Measurements from ENCODE around the gene CSN2. TPM values are rescaled to one million over a fixed set of nuclear protein-coding genes. Genes with fewer than 3 reads are reported as not detected.
"Not testable (repeated sequence)": the region's sequence is repeated elsewhere in the genome, so short reads cannot be mapped to it uniquely, and the experiment has no call there.

CSN2 gene
- total and polyA plus RNA-seq, 5 donors from 2014 or later = not detected

GRCh38 chr4:69934150-69934549 lies 31.4 kb downstream of the CSN2 start:
- Mint-ChIP-seq H3K27ac (no peak overlapping the region), H3K4me3 (no peak overlapping the region), H3K36me3 (no peaks in the 10 kb centered on the region)

GRCh38 chr4:69930768-69931167 lies 34.8 kb downstream of the CSN2 start, which contains the start of gene CSN1S1:
Gene CSN1S1, plus strand, starts transcription at chr4:69931068. Its CDS starts 1,488 bp downstream, at chr4:69932556.
- Histone ChIP-seq H3K4me3 (ENCODE audit: low read depth, low read length) (no peak within 1 kb of the TSS), H3K27ac (ENCODE audit: insufficient read depth, low read length, poor library complexity, severe bottlenecking) (no peak within 1 kb of the TSS), H3K27me3 (ENCODE audit: control insufficient read depth, insufficient read depth, low read length) (no peaks in the 10 kb centered on the region), H3K36me3 (ENCODE audit: control insufficient read depth, insufficient read depth, low read length) (no peaks in the 10 kb centered on the region), H3K9me3 (ENCODE audit: control insufficient read depth in 2 of 2, low read length in 2 of 2) (no peaks in the 10 kb centered on the region), H3K4me1 (ENCODE audit: control insufficient read depth, insufficient read depth, low read length, poor library complexity, severe bottlenecking) (no peaks in the 10 kb centered on the region)
- no peak within 1 kb of the TSS for H3K27ac Mint-ChIP-seq
- no peaks in the 10 kb centered on the region for H3K27me3 Mint-ChIP-seq
- DNase-seq (no peak), ATAC-seq (ENCODE audit: low read depth in 2 of 2) (no peak)
- H3K9me3 Mint-ChIP-seq = peaks cover 0 to 3% (median 0%) of the 10 kb centered on the region in 7 donors
- H3K4me1 Mint-ChIP-seq = no peaks in the 10 kb centered on the region
- no peak within 1 kb of the TSS for H3K4me3 Mint-ChIP-seq
- H3K36me3 Mint-ChIP-seq = no peaks in the 10 kb centered on the region

More at GRCh38 chr4:69934150-69934549, 31.4 kb downstream of the CSN2 start:
- H3K27me3 Mint-ChIP-seq = no peaks in the 10 kb centered on the region
- Histone ChIP-seq H3K27ac (ENCODE audit: insufficient read depth, low read length, poor library complexity, severe bottlenecking) (no peak overlapping the region), H3K9me3 (ENCODE audit: control insufficient read depth in 2 of 2, low read length in 2 of 2) (no peaks in the 10 kb centered on the region), H3K4me3 (ENCODE audit: low read depth, low read length) (no peak overlapping the region), H3K27me3 (ENCODE audit: control insufficient read depth, insufficient read depth, low read length) (no peaks in the 10 kb centered on the region), H3K36me3 (ENCODE audit: control insufficient read depth, insufficient read depth, low read length) (no peaks in the 10 kb centered on the region), H3K4me1 (ENCODE audit: control insufficient read depth, insufficient read depth, low read length, poor library complexity, severe bottlenecking) (no peaks in the 10 kb centered on the region)
- DNase-seq = no peak
- H3K9me3 Mint-ChIP-seq = peaks cover 0 to 2% (median 0%) of the 10 kb centered on the region in 7 donors
- H3K4me1 Mint-ChIP-seq = no peaks in the 10 kb centered on the region
- no peak for ATAC-seq (ENCODE audit: low read depth in 2 of 2)

DNA sequence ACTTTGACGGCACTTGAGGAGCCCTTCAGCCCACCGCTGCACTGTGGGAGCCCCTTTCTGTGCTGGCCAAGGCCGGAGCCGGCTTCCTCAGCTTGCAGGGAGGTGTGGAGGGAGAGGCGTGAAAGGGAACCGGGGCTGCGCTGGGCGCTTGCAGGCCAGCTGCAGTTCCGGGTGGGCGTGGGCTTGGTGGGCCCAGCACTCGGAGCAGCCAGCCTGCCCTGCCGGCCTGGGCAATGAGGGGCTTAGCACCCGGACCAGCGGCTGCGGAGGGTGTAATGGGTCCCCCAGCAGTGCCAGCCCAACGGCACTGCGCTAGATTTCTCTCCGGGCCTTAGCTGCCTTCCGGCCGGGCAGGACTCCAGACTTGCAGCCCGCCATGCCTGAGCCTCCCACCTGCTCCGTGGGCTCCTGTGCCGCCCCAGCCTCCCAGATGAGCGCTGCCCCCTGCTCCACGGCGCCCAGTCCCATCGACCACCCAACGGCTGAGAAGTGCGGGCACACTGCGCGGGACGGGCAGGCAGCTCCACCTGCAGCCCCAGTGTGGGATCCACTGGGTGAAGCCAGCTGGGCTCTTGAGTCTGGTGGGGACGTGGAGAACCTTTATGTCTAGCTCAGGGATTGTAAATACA lies 41.6 kb downstream of the CSN2 start:
- not testable (repeated sequence) for H3K9me3 Mint-ChIP-seq; H3K9me3 ChIP-seq (ENCODE audit: control insufficient read depth in 2 of 2, low read length in 2 of 2); H3K27me3 Mint-ChIP-seq; H3K27ac Mint-ChIP-seq; H3K36me3 Mint-ChIP-seq; H3K4me3 ChIP-seq (ENCODE audit: low read depth, low read length); H3K4me1 Mint-ChIP-seq; H3K36me3 ChIP-seq (ENCODE audit: control insufficient read depth, insufficient read depth, low read length); H3K4me3 Mint-ChIP-seq; H3K4me1 ChIP-seq (ENCODE audit: control insufficient read depth, insufficient read depth, low read length, poor library complexity, severe bottlenecking); DNase-seq; ATAC-seq (ENCODE audit: low read depth in 2 of 2); H3K27me3 ChIP-seq (ENCODE audit: control insufficient read depth, insufficient read depth, low read length); H3K27ac ChIP-seq (ENCODE audit: insufficient read depth, low read length, poor library complexity, severe bottlenecking)

DNA sequence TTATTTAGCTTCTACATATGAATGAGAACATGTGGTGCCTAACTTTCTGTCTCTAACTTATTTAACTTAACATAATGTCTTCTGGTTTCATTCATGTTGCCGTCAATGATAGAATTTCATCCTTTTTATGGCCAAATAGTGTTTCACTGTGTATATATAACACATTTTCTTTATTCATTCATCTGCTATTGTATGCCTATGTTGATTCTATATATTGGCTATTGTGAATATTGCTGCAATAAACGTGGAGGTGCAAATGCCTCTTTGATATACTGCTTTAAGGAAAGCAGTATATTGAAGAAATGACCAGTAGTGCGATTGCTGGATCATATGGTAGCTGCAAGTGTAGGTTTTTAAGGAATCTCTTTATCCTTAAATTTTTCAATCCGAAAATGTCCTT lies 44.7 kb downstream of the CSN2 start:
- no peaks in the 10 kb centered on the region for H3K27me3 ChIP-seq (ENCODE audit: control insufficient read depth, insufficient read depth, low read length)
- peaks cover 0 to 4% (median 0%) of the 10 kb centered on the region in 7 donors for H3K9me3 Mint-ChIP-seq
- no peaks in the 10 kb centered on the region for H3K36me3 Mint-ChIP-seq
- H3K27ac Mint-ChIP-seq = no peak overlapping the region
- no peaks in the 10 kb centered on the region for H3K4me1 Mint-ChIP-seq
- H3K4me1 ChIP-seq (ENCODE audit: control insufficient read depth, insufficient read depth, low read length, poor library complexity, severe bottlenecking) = no peaks in the 10 kb centered on the region
- no peak overlapping the region for H3K4me3 ChIP-seq (ENCODE audit: low read depth, low read length)
- no peaks in the 10 kb centered on the region for H3K27me3 Mint-ChIP-seq
- DNase-seq (no peak), ATAC-seq (ENCODE audit: low read depth in 2 of 2) (no peak)
- no peaks in the 10 kb centered on the region for H3K36me3 ChIP-seq (ENCODE audit: control insufficient read depth, insufficient read depth, low read length)
- no peaks in the 10 kb centered on the region for H3K9me3 ChIP-seq (ENCODE audit: control insufficient read depth in 2 of 2, low read length in 2 of 2)
- H3K27ac ChIP-seq (ENCODE audit: insufficient read depth, low read length, poor library complexity, severe bottlenecking) = no peak overlapping the region
- no peak overlapping the region for H3K4me3 Mint-ChIP-seq

GRCh38 chr4:69910016-69910782 lies 55.3 kb downstream of the CSN2 start:
- no peaks in the 10 kb centered on the region for H3K27me3 Mint-ChIP-seq
- H3K27ac Mint-ChIP-seq = no peak overlapping the region
- H3K4me1 Mint-ChIP-seq = no peaks in the 10 kb centered on the region
- no peaks in the 10 kb centered on the region for H3K27me3 ChIP-seq (ENCODE audit: control insufficient read depth, insufficient read depth, low read length)
- no peaks in the 10 kb centered on the region for H3K9me3 Mint-ChIP-seq
- no peak overlapping the region for H3K4me3 ChIP-seq (ENCODE audit: low read depth, low read length)
- no peak overlapping the region for H3K4me3 Mint-ChIP-seq
- no peaks in the 10 kb centered on the region for H3K36me3 Mint-ChIP-seq
- no peaks in the 10 kb centered on the region for H3K9me3 ChIP-seq (ENCODE audit: control insufficient read depth in 2 of 2, low read length in 2 of 2)
- ATAC-seq (ENCODE audit: low read depth in 2 of 2) = no peak
- no peak for DNase-seq
- no peaks in the 10 kb centered on the region for H3K36me3 ChIP-seq (ENCODE audit: control insufficient read depth, insufficient read depth, low read length)
- no peak overlapping the region for H3K27ac ChIP-seq (ENCODE audit: insufficient read depth, low read length, poor library complexity, severe bottlenecking)
- no peaks in the 10 kb centered on the region for H3K4me1 ChIP-seq (ENCODE audit: control insufficient read depth, insufficient read depth, low read length, poor library complexity, severe bottlenecking)

- H3K27me3 ChIP-seq (ENCODE audit: control insufficient read depth, insufficient read depth, low read length) = no peaks in the 10 kb centered on the region
- DNase-seq (no peak), ATAC-seq (ENCODE audit: low read depth in 2 of 2) (no peak)
- no peak overlapping the region for H3K27ac ChIP-seq (ENCODE audit: insufficient read depth, low read length, poor library complexity, severe bottlenecking)
- H3K27ac Mint-ChIP-seq = no peak overlapping the region
- H3K4me3 ChIP-seq (ENCODE audit: low read depth, low read length) = no peak overlapping the region
- no peaks in the 10 kb centered on the region for H3K9me3 Mint-ChIP-seq
- no peaks in the 10 kb centered on the region for H3K36me3 ChIP-seq (ENCODE audit: control insufficient read depth, insufficient read depth, low read length)
- H3K4me1 ChIP-seq (ENCODE audit: control insufficient read depth, insufficient read depth, low read length, poor library complexity, severe bottlenecking) = no peaks in the 10 kb centered on the region
- H3K9me3 ChIP-seq (ENCODE audit: control insufficient read depth in 2 of 2, low read length in 2 of 2) = no peaks in the 10 kb centered on the region
- no peak overlapping the region for H3K4me3 Mint-ChIP-seq
- H3K4me1 Mint-ChIP-seq = no peaks in the 10 kb centered on the region
- no peaks in the 10 kb centered on the region for H3K36me3 Mint-ChIP-seq
- no peaks in the 10 kb centered on the region for H3K27me3 Mint-ChIP-seq
These were observed 56.3 kb downstream of the CSN2 start for GRCh38 chr4:69909195-69909594.

- Histone ChIP-seq H3K9me3 (ENCODE audit: control insufficient read depth in 2 of 2, low read length in 2 of 2) (no peaks in the 10 kb centered on the region), H3K27ac (ENCODE audit: insufficient read depth, low read length, poor library complexity, severe bottlenecking) (no peak overlapping the region), H3K4me3 (ENCODE audit: low read depth, low read length) (no peak overlapping the region), H3K36me3 (ENCODE audit: control insufficient read depth, insufficient read depth, low read length) (no peaks in the 10 kb centered on the region), H3K27me3 (ENCODE audit: control insufficient read depth, insufficient read depth, low read length) (no peaks in the 10 kb centered on the region), H3K4me1 (ENCODE audit: control insufficient read depth, insufficient read depth, low read length, poor library complexity, severe bottlenecking) (no peaks in the 10 kb centered on the region)
- H3K27me3 Mint-ChIP-seq = no peaks in the 10 kb centered on the region
- H3K9me3 Mint-ChIP-seq = peaks cover 0 to 1% (median 0%) of the 10 kb centered on the region in 7 donors
- DNase-seq = no peak
- no peak overlapping the region for H3K4me3 Mint-ChIP-seq
- no peak for ATAC-seq (ENCODE audit: low read depth in 2 of 2)
- H3K36me3 Mint-ChIP-seq = no peaks in the 10 kb centered on the region
- H3K4me1 Mint-ChIP-seq = no peaks in the 10 kb centered on the region
- H3K27ac Mint-ChIP-seq = no peak overlapping the region
These were observed 58.4 kb downstream of the CSN2 start for GRCh38 chr4:69907151-69907550.
